Endothelial cell of umbilical vein (primary cell): ENCODE data around the gene ALDH5A1. TPM values are rescaled to one million over a fixed set of nuclear protein-coding genes. Genes with fewer than 3 reads are reported as not detected.

Experiments
- Bru-seq: library from RNA; stranded (reverse); fragments of 400-500 nt; gene quantifications from one replicate; lab custom pipeline; 2021; lab: Mats Ljungman, UMichigan
- BruChase-seq, 2 experiments: library from RNA; stranded (reverse); fragments of 400-500 nt; gene quantifications; one replicate each; lab custom pipeline; 2021; lab: Mats Ljungman, UMichigan
- BruUV-seq: library from RNA; stranded (reverse); fragments of 400-500 nt; replicated peaks from 2 replicates; lab custom pipeline; 2021; lab: Mats Ljungman, UMichigan
- CTCF ChIA-PET: fragments of 300-600, 350-600 bp; sonication (Branson Sonifier 250); formaldehyde crosslinking; loops from one replicate; lab custom pipeline; 2021; ENCODE audit warnings: antibody characterized with exemption, inconsistent platforms; lab: Charles Lee
- POLR2A ChIA-PET: fragments of 300-600, 350-600 bp; sonication (Branson Sonifier 250); formaldehyde crosslinking; loops from one replicate; lab custom pipeline; 2021; ENCODE audit warnings: antibody characterized with exemption, inconsistent platforms; lab: Charles Lee
- DNase-seq: peaks from one replicate; pipeline ENCODE4 v3.0.0-alpha.2; 2011; ENCODE audit warnings: low read depth, low spot score
- FAIRE-seq: peaks from 2 replicates; lab custom pipeline; 2011; peaks lifted over from hg19 to GRCh38; lab: Jason Lieb, UNC
- H2AFZ ChIP-seq: 2 replicates; pipeline ENCODE4 v1.6.0; 2012; ENCODE audit warnings: low read depth, low read length, control low read depth, inconsistent platforms
- H3K27ac ChIP-seq: 2 replicates; pipeline ENCODE4 v1.5.1; 2011; ENCODE audit warnings: low read depth, mild to moderate bottlenecking, control low read depth, low read length, moderate library complexity; ENCODE audit not compliant: insufficient read depth
- H3K27me3 ChIP-seq, 2 experiments: 2 replicates each; pipeline versions ENCODE4 v1.6.0 to v1.6.1; 2011; ENCODE audit warnings: low read length in 2 of 2, mixed read lengths in 1 of 2; ENCODE audit not compliant: control insufficient read depth in 2 of 2, insufficient read depth in 2 of 2
- H3K36me3 ChIP-seq, 2 experiments: 2 replicates in 1 of 2; 3 replicates in 1 of 2; pipeline ENCODE4 v1.5.1; 2011; ENCODE audit warnings: low read length in 2 of 2, mild to moderate bottlenecking in 1 of 2, moderate library complexity in 1 of 2; ENCODE audit not compliant: control insufficient read depth in 2 of 2, insufficient read depth in 2 of 2; ENCODE audit errors: extremely low read depth in 1 of 2
- H3K4me1 ChIP-seq: 3 replicates; pipeline ENCODE4 v1.5.1; 2011; ENCODE audit warnings: mild to moderate bottlenecking, low read length; ENCODE audit not compliant: control insufficient read depth, insufficient read depth; ENCODE audit errors: extremely low read depth
- H3K4me2 ChIP-seq: 2 replicates; pipeline ENCODE4 v1.6.1; 2011; ENCODE audit warnings: low read length, control low read depth, mixed read lengths; ENCODE audit not compliant: insufficient read depth
- H3K4me3 ChIP-seq, 3 experiments: fragments of 200-600 bp in 1 of 3; sonication (generic), shearing (Covaris generic) in 1 of 3; replicated peaks in 1 of 3; 2 replicates each; pipeline ENCODE4 v1.5.1; 2011 to 2016; ENCODE audit warnings: control low read depth in 3 of 3, low read length in 3 of 3, mild to moderate bottlenecking in 2 of 3, inconsistent platforms in 1 of 3, low read depth in 1 of 3, moderate library complexity in 1 of 3; ENCODE audit not compliant: insufficient read depth in 1 of 3
- H3K79me2 ChIP-seq: 2 replicates; pipeline ENCODE4 v1.6.0; 2012; ENCODE audit warnings: low read length, inconsistent platforms; ENCODE audit not compliant: control insufficient read depth, insufficient read depth
- H3K9ac ChIP-seq: replicated peaks from 2 replicates; pipeline ENCODE3; 2011; ENCODE audit warnings: low read length, control low read depth; ENCODE audit not compliant: insufficient read depth; ENCODE audit errors: extremely low read depth
- H3K9me1 ChIP-seq: replicated peaks from 3 replicates; pipeline ENCODE4 v1.6.0; 2011; ENCODE audit warnings: mild to moderate bottlenecking, low read length; ENCODE audit not compliant: control insufficient read depth, insufficient read depth; ENCODE audit errors: extremely low read depth
- H3K9me3 ChIP-seq: replicated peaks from 2 replicates; pipeline ENCODE4 v1.5.1; 2012; ENCODE audit warnings: low read length, inconsistent platforms; ENCODE audit not compliant: control insufficient read depth, insufficient read depth
- H4K20me1 ChIP-seq: replicated peaks from 2 replicates; pipeline ENCODE3; 2011; ENCODE audit warnings: mild to moderate bottlenecking, low read length; ENCODE audit not compliant: control insufficient read depth, insufficient read depth; ENCODE audit errors: extremely low read depth
- EZH2 ChIP-seq: IDR thresholded peaks from 2 replicates; pipeline ENCODE4 v1.6.1; 2012; ENCODE audit warnings: borderline replicate concordance, low read depth, mild to moderate bottlenecking, moderate library complexity, low read length, inconsistent platforms; ENCODE audit not compliant: severe bottlenecking
- FOS ChIP-seq: IDR thresholded peaks from 2 replicates; pipeline ENCODE4 v1.6.1; 2011; ENCODE audit warnings: mild to moderate bottlenecking, low read length, moderate library complexity, borderline replicate concordance; ENCODE audit not compliant: insufficient read depth
- POLR2A ChIP-seq: IDR thresholded peaks from 2 replicates; pipeline ENCODE4 v1.6.1; 2012; ENCODE audit warnings: low read depth, mild to moderate bottlenecking, control low read depth, low read length
- POLR2AphosphoS5 ChIP-seq: IDR thresholded peaks from 2 replicates; pipeline ENCODE4 v1.6.1; 2012; ENCODE audit warnings: low read depth, mild to moderate bottlenecking, control low read depth, low read length, moderate library complexity; ENCODE audit not compliant: insufficient read depth
- dilution Hi-C: fragments of 300-500 bp; cut with MboI; formaldehyde crosslinking; loops from one replicate; pipeline ENCODE4 v1.15.0; 2019; ENCODE audit warnings: low sequenced_read_pairs; ENCODE audit not compliant: extremely low pct_ligation_motif_present
- intact Hi-C: fragments of 100-400 bp; cut with micrococcal nuclease; formaldehyde crosslinking; loops from one replicate; pipeline ENCODE4 v1.10.0; 2022
- long read RNA-seq: library from polyadenylated mRNA; stranded (forward); transcript quantifications from one replicate; pipeline ENCODE4 v2.0.0, GENCODE V29; 2021
- polyA minus RNA-seq, 3 experiments: library from RNA; depleted of rRNA, polyadenylated mRNA; stranded (reverse); fragments of >200 nt; gene quantifications; 1 replicate in 1 of 3; 2 replicates in 2 of 3; pipeline ENCODE4 v1.2.3, GENCODE V29; 2011
- polyA plus RNA-seq, 4 experiments: library from polyadenylated mRNA; depleted of rRNA in 3 of 4; stranded (reverse) in 3 of 4; unstranded in 1 of 4; fragments of >200 nt; gene quantifications; 2 replicates each; pipeline versions ENCODE4 v1.2.1 to v1.2.3, GENCODE V29; 2011 to 2012; ENCODE audit warnings: missing spikeins in 1 of 4
- total RNA-seq: library from RNA; stranded (reverse); gene quantifications from 2 replicates; pipeline ENCODE4 v1.2.3, GENCODE V29; 2021
- TF ChIP-seq, protein P1 (sequence below), 2 donors: IDR thresholded peaks; 1 replicate in 1 of 2; 2 replicates in 1 of 2; pipeline ENCODE4 v1.5.1; 2011; ENCODE audit warnings: low read length in 2 of 2, mild to moderate bottlenecking in 2 of 2, moderate library complexity in 2 of 2, control low read depth in 1 of 2, inconsistent platforms in 1 of 2, low read depth in 1 of 2; ENCODE audit not compliant: insufficient read depth in 1 of 2; ENCODE audit errors: extremely low read depth in 1 of 2

Gene ALDH5A1
- total RNA-seq: 1.1 and 1.8 TPM in 2 replicates
- polyA plus RNA-seq: 0.49 and 0.51 TPM in 2 replicates
- polyA plus RNA-seq (2011; cell fraction: cytosol; rRNA removed): 0.41 and 0.43 TPM in 2 replicates
- polyA plus RNA-seq (2011; cell fraction: nucleus; rRNA removed): 0.63 and 0.78 TPM in 2 replicates
- 0.33 and 0.40 TPM in 2 replicates for polyA plus RNA-seq (2012)
- 0.68 and 0.85 TPM in 2 replicates for polyA minus RNA-seq
- polyA minus RNA-seq (2011; cell fraction: cytosol; rRNA and poly(A)+ RNA removed): 13.4 TPM
- 0.34 and 1.1 TPM in 2 replicates for polyA minus RNA-seq (2011; cell fraction: nucleus; rRNA and poly(A)+ RNA removed)
- percentile 24 among the genes with signal in this experiment for Bru-seq, nascent RNA
- BruChase-seq, experiment 1, labeled RNA remaining after a 6-hour chase: percentile 25 among the genes with signal in this experiment
- BruChase-seq, experiment 2, labeled RNA remaining after a 2-hour chase: percentile 21 among the genes with signal in this experiment
- long read RNA-seq: 0 reads

DNA sequence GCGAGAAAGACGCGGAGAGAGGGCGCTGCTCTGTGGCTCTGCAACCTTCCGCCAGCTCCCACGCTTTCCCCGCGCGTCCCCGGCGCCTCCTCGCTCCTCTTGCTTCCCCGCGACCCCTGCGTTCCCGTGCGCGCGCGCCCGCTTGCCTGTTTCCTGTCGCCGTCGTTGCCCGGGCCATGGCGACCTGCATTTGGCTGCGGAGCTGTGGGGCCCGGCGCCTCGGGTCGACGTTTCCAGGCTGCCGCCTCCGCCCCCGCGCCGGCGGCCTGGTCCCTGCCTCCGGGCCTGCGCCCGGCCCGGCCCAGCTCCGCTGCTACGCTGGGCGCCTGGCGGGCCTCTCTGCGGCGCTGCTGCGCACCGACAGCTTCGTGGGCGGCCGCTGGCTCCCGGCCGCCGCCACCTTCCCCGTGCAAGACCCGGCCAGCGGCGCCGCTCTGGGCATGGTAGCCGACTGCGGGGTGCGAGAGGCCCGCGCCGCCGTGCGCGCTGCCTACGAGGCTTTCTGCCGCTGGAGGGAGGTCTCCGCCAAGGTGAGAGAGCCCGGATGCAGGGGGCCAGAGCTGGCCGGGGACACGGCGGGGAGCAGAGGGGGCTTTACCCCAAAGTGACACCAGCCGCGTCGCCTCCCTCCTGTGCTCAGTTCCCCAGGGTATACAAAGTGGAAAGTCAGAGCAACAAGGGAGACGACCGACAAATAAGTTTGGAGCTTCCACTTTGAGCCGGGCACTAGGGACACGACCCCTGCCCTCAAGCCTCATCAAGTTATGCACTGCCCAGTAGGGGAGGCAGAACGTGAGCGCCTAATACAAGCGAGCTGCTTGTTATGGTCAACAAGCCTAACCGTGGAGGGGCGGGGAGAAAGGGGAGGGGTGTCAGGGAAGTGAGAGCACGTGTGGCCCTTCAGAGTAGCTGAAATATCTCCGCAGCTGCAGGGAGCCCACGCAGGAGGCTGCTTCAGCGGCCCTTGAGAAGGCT, at the start of gene ALDH5A1:
Gene ALDH5A1 (plus strand): TSS at position 149 of the 975 bp plus-strand sequence. CDS start 28 bp downstream, at position 177.
- H3K9me3 ChIP-seq: no peaks in the 10 kb centered on the region
- peaks cover 4% of the 10 kb centered on the region for H3K4me1 ChIP-seq
- no peak within 1 kb of the TSS for H3K27ac ChIP-seq
- FAIRE-seq: peak; percentile 8
- no peaks in the 10 kb centered on the region for H3K9me1 ChIP-seq
- H3K36me3 ChIP-seq: no peaks in the 10 kb centered on the region
- H3K79me2 ChIP-seq: no peaks in the 10 kb centered on the region
- no peak within 1 kb of the TSS for H3K9ac ChIP-seq
- H4K20me1 ChIP-seq: no peaks in the 10 kb centered on the region
- peak; percentile 50 for DNase-seq
- H3K27me3 ChIP-seq: peaks cover 2 to 9% of the 10 kb centered on the region in 2 experiments
- dilution Hi-C loops (no loop called here), intact Hi-C loops (loop anchor here (1.0 kb wide), 1 partner anchor 150 kb away; no protein-coding TSS in a partner anchor)
- BruUV-seq: no TSS peak
- ChIA-PET CTCF (interaction anchor here (1.2 to 1.5 kb wide), 6 partner anchors 9 to 86 kb away, joined by 3 to 4 read pairs (median 3); no protein-coding TSS in a partner anchor), POLR2A (no interaction called here)
- peak within 1 kb of the TSS; percentile 82 for H3K4me2 ChIP-seq
- no peak for TF ChIP-seq FOS
- no peak for TF ChIP-seq POLR2A
- TF ChIP-seq, protein P1, sequence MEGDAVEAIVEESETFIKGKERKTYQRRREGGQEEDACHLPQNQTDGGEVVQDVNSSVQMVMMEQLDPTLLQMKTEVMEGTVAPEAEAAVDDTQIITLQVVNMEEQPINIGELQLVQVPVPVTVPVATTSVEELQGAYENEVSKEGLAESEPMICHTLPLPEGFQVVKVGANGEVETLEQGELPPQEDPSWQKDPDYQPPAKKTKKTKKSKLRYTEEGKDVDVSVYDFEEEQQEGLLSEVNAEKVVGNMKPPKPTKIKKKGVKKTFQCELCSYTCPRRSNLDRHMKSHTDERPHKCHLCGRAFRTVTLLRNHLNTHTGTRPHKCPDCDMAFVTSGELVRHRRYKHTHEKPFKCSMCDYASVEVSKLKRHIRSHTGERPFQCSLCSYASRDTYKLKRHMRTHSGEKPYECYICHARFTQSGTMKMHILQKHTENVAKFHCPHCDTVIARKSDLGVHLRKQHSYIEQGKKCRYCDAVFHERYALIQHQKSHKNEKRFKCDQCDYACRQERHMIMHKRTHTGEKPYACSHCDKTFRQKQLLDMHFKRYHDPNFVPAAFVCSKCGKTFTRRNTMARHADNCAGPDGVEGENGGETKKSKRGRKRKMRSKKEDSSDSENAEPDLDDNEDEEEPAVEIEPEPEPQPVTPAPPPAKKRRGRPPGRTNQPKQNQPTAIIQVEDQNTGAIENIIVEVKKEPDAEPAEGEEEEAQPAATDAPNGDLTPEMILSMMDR (IDR thresholded peaks at IDR 0.05; ENCODE audit: extremely low read depth in 1 of 2, insufficient read depth in 1 of 2, low read depth in 1 of 2, low read length in 2 of 2): peak in 1 of 2 donors; percentile 35
- TF ChIP-seq EZH2: peak; percentile 23
- no peak for TF ChIP-seq POLR2AphosphoS5
- H3K4me3 ChIP-seq: peak within 1 kb of the TSS; percentile 29 to 50 (median 30)
- H2AFZ ChIP-seq: peak within 1 kb of the TSS; percentile 92
